IMR-90 (cell line): ENCODE results near the gene CCNI2. TPM values are rescaled to one million over a fixed set of nuclear protein-coding genes. Genes with fewer than 3 reads are reported as not detected.

ENCODE experiments used
- ATAC-seq: fragments of 200-7000 bp; cut with Tn5 transposase; 2 replicates; pipeline ENCODE4 v1.9.1; 2020; ENCODE audit warnings: low read depth, mild to moderate bottlenecking, moderate library complexity
- BruUV-seq: library from RNA; stranded (reverse); fragments of 400-500 nt; replicated peaks from 2 replicates; lab custom pipeline; 2021; lab: Mats Ljungman, UMichigan
- CTCF ChIA-PET: fragments of 300-600 bp; formaldehyde crosslinking; extraction: SDS; loops from one replicate; lab custom pipeline; 2021; ENCODE audit warnings: antibody characterized with exemption; lab: Yijun Ruan, JAX
- POLR2A ChIA-PET: fragments of 300-600 bp; sonication (Branson Sonifier 250); formaldehyde crosslinking; loops from one replicate; lab custom pipeline; 2022; ENCODE audit warnings: antibody characterized with exemption; ENCODE audit not compliant: unreplicated experiment; lab: Charles Lee
- DNase-seq: peaks from one replicate; pipeline ENCODE4 v3.0.0; 2013
- H2AFZ ChIP-seq: replicated peaks from 2 replicates; pipeline ENCODE3; 2013; ENCODE audit warnings: low read length, mild to moderate bottlenecking; ENCODE audit not compliant: poor library complexity
- H2AK5ac ChIP-seq: 2 replicates; pipeline ENCODE4 v1.6.1; 2013; ENCODE audit warnings: low read depth, low read length, inconsistent platforms
- H2AK9ac ChIP-seq: replicated peaks from 2 replicates; pipeline ENCODE3; 2013; ENCODE audit warnings: mild to moderate bottlenecking, low read depth, low read length, moderate library complexity; ENCODE audit not compliant: poor library complexity
- H2BK120ac ChIP-seq: 2 replicates; pipeline ENCODE4 v1.6.1; 2013; ENCODE audit warnings: low read depth, low read length, inconsistent platforms
- H2BK15ac ChIP-seq: 3 replicates; pipeline ENCODE4 v1.6.1; 2013; ENCODE audit warnings: low read depth, low read length, inconsistent platforms
- H2BK20ac ChIP-seq: 2 replicates; pipeline ENCODE4 v1.6.1; 2013; ENCODE audit warnings: low read depth, mild to moderate bottlenecking, inconsistent platforms, low read length, moderate library complexity
- H2BK5ac ChIP-seq: 2 replicates; pipeline ENCODE4 v1.6.1; 2013; ENCODE audit warnings: mild to moderate bottlenecking, low read depth, low read length, inconsistent platforms; ENCODE audit not compliant: poor library complexity, severe bottlenecking
- H3K14ac ChIP-seq: replicated peaks from 2 replicates; pipeline ENCODE4 v1.6.1; 2013; ENCODE audit warnings: low read depth, low read length, inconsistent platforms
- H3K18ac ChIP-seq: 2 replicates; pipeline ENCODE4 v1.6.1; 2013; ENCODE audit warnings: low read depth, low read length, control low read depth
- H3K23ac ChIP-seq: 2 replicates; pipeline ENCODE4 v1.6.1; 2013; ENCODE audit warnings: low read depth, low read length, inconsistent platforms
- H3K27ac ChIP-seq: 2 replicates; pipeline ENCODE4 v1.5.1; 2013; ENCODE audit warnings: mild to moderate bottlenecking, control low read depth, low read length; ENCODE audit not compliant: insufficient read depth
- H3K27me3 ChIP-seq: 2 replicates; pipeline ENCODE4 v1.6.1; 2013; ENCODE audit warnings: low read length; ENCODE audit not compliant: control insufficient read depth, insufficient read depth
- H3K36me3 ChIP-seq: 2 replicates; pipeline ENCODE4 v1.6.1; 2013; ENCODE audit warnings: low read length, mixed read lengths; ENCODE audit not compliant: control insufficient read depth, insufficient read depth
- H3K4ac ChIP-seq: 2 replicates; pipeline ENCODE4 v1.6.1; 2013; ENCODE audit warnings: low read depth, low read length, inconsistent platforms
- H3K4me1 ChIP-seq: 2 replicates; pipeline ENCODE4 v1.6.1; 2013; ENCODE audit warnings: low read length, mixed read lengths; ENCODE audit not compliant: control insufficient read depth, insufficient read depth
- H3K4me2 ChIP-seq: 2 replicates; pipeline ENCODE4 v1.6.1; 2013; ENCODE audit warnings: low read depth, mild to moderate bottlenecking, control low read depth, low read length, moderate library complexity
- H3K4me3 ChIP-seq: 2 replicates; pipeline ENCODE4 v1.5.1; 2013; ENCODE audit warnings: low read depth, mild to moderate bottlenecking, control low read depth, low read length, moderate library complexity; ENCODE audit not compliant: insufficient read depth
- H3K56ac ChIP-seq: 2 replicates; pipeline ENCODE4 v1.6.1; 2013; ENCODE audit warnings: low read length, inconsistent platforms; ENCODE audit not compliant: insufficient read depth; ENCODE audit errors: extremely low read depth
- H3K79me1 ChIP-seq, 2 experiments: 2 replicates each; pipeline ENCODE4 v1.6.1; 2013; ENCODE audit warnings: low read length in 2 of 2, inconsistent platforms in 1 of 2, low read depth in 1 of 2
- H3K9ac ChIP-seq: 2 replicates; pipeline ENCODE4 v1.6.1; 2013; ENCODE audit warnings: low read depth, low read length, control low read depth
- H3K9me1 ChIP-seq: 2 replicates; pipeline ENCODE4 v1.6.1; 2013; ENCODE audit warnings: low read length, inconsistent platforms; ENCODE audit not compliant: insufficient read depth
- H3K9me3 ChIP-seq: 2 replicates; pipeline ENCODE4 v1.6.1; 2013; ENCODE audit warnings: low read length; ENCODE audit not compliant: control insufficient read depth, insufficient read depth
- H4K20me1 ChIP-seq: 2 replicates; pipeline ENCODE4 v1.6.1; 2013; ENCODE audit warnings: low read length, inconsistent platforms; ENCODE audit not compliant: insufficient read depth
- H4K5ac ChIP-seq: 2 replicates; pipeline ENCODE4 v1.6.1; 2013; ENCODE audit warnings: mild to moderate bottlenecking, low read depth, low read length, control low read depth
- H4K8ac ChIP-seq, 2 experiments: 2 replicates each; pipeline ENCODE4 v1.6.1; 2013; ENCODE audit warnings: low read depth in 2 of 2, low read length in 2 of 2, control low read depth in 1 of 2, inconsistent platforms in 1 of 2
- H4K91ac ChIP-seq: 2 replicates; pipeline ENCODE4 v1.6.1; 2013; ENCODE audit warnings: low read depth, low read length, inconsistent platforms; ENCODE audit not compliant: insufficient read depth
- BHLHE40 ChIP-seq: fragments of 150-350 bp; IDR thresholded peaks from 2 replicates; pipeline ENCODE4 v1.6.1; 2016; ENCODE audit warnings: mild to moderate bottlenecking, low read depth, low read length
- CEBPB ChIP-seq: IDR thresholded peaks from 2 replicates; pipeline ENCODE4 v1.6.1; 2012; ENCODE audit warnings: low read depth, low read length, improper control_type of control experiment
- CHD1 ChIP-seq: IDR thresholded peaks from 2 replicates; pipeline ENCODE4 v1.6.1; 2012; ENCODE audit warnings: low read depth, low read length, improper control_type of control experiment
- FOS ChIP-seq: fragments of 150-350 bp; IDR thresholded peaks from 2 replicates; pipeline ENCODE4 v1.6.1; 2016; ENCODE audit warnings: low read depth, low read length
- MAFK ChIP-seq: IDR thresholded peaks from 2 replicates; pipeline ENCODE4 v1.6.1; 2012; ENCODE audit warnings: low read depth, low read length, improper control_type of control experiment
- MAZ ChIP-seq: IDR thresholded peaks from 2 replicates; pipeline ENCODE4 v1.6.1; 2012; ENCODE audit warnings: low read depth, mild to moderate bottlenecking, low read length, improper control_type of control experiment, moderate library complexity, borderline replicate concordance
- NFE2L2 ChIP-seq: fragments of 150-350 bp; IDR thresholded peaks from 2 replicates; pipeline ENCODE4 v1.6.1; 2016; ENCODE audit warnings: low read depth, mild to moderate bottlenecking, low read length
- POLR2A ChIP-seq: IDR thresholded peaks from 2 replicates; pipeline ENCODE4 v1.6.1; 2012; ENCODE audit warnings: mild to moderate bottlenecking, low read depth, low read length
- RAD21 ChIP-seq: IDR thresholded peaks from 2 replicates; pipeline ENCODE4 v1.6.1; 2012; ENCODE audit warnings: low read length, improper control_type of control experiment
- RCOR1 ChIP-seq: IDR thresholded peaks from 2 replicates; pipeline ENCODE4 v1.6.1; 2012; ENCODE audit warnings: mild to moderate bottlenecking, low read length, improper control_type of control experiment; ENCODE audit not compliant: insufficient replicate concordance
- RFX5 ChIP-seq: IDR thresholded peaks from 2 replicates; pipeline ENCODE4 v1.8.0; 2012; ENCODE audit warnings: low read depth, mild to moderate bottlenecking, low read length, moderate library complexity
- SMC3 ChIP-seq: fragments of 150-350 bp; IDR thresholded peaks from 2 replicates; pipeline ENCODE4 v1.6.1; 2016; ENCODE audit warnings: low read depth, mild to moderate bottlenecking, antibody characterized with exemption, low read length, moderate library complexity
- WGBS, 2 experiments: methylation state at CpG; one replicate each; pipeline versions ENCODE4 v1.1.5 to v1.1.7; 2013; ENCODE audit warnings: missing lambda C conversion rate in 2 of 2; ENCODE audit not compliant: insufficient read length in 1 of 2; ENCODE audit errors: extremely low coverage in 2 of 2; 5-methylcytosine and 5-hydroxymethylcytosine counted together
- dilution Hi-C: fragments of 300-500 bp; cut with HindIII; formaldehyde crosslinking; loops from one replicate; pipeline ENCODE4 v1.14.3; 2018; ENCODE audit warnings: low sequenced_read_pairs; ENCODE audit not compliant: unreplicated experiment
- in situ Hi-C: fragments of 300-500 bp; cut with MboI; formaldehyde crosslinking; loops from 3 replicates; pipeline ENCODE4 v1.14.3; 2019; ENCODE audit warnings: low sequenced_read_pairs, inconsistent platforms, mixed read lengths
- intact Hi-C: fragments of 100-400 bp; cut with micrococcal nuclease; formaldehyde crosslinking; loops from 2 replicates; pipeline ENCODE4 v1.10.0; 2022
- polyA plus RNA-seq, 3 experiments: library from polyadenylated mRNA; depleted of rRNA; stranded (reverse); fragments of >200 nt; gene quantifications; 2 replicates each; pipeline ENCODE4 v1.2.3, GENCODE V29; 2012; ENCODE audit warnings: low replicate concordance in 1 of 3
- total RNA-seq: library from RNA; depleted of rRNA; stranded (reverse); fragments of >200 nt; gene quantifications from 2 replicates; pipeline ENCODE4 v1.2.3, GENCODE V29; 2012
- TF ChIP-seq, protein P1 (sequence below): fragments of 150-350 bp; IDR thresholded peaks from 2 replicates; pipeline ENCODE4 v1.6.1; 2016; ENCODE audit warnings: low read depth, mild to moderate bottlenecking, low read length, moderate library complexity, borderline replicate concordance

The CCNI2 gene
- total and polyA plus RNA-seq, 2 of the 4 experiments (the other 2 are of a cell fraction): not detected

- no peak overlapping the region for H4K91ac ChIP-seq
- BruUV-seq: no TSS peak
- no peak overlapping the region for H2BK15ac ChIP-seq
- CTCF ChIA-PET: interaction anchor here (1.9 kb wide), 1 partner anchor 10 kb away, joined by 5 read pairs; no protein-coding TSS in a partner anchor
- no peaks in the 10 kb centered on the region for H3K36me3 ChIP-seq
- no peak overlapping the region for H2BK120ac ChIP-seq
- POLR2A ChIA-PET: interaction anchor here (0.6 kb wide), 1 partner anchor 8 kb away, joined by 7 read pairs; no protein-coding TSS in a partner anchor
- no peak overlapping the region for H3K14ac ChIP-seq
- H2AK9ac ChIP-seq: no peak overlapping the region
- no peak for DNase-seq
- H3K27me3 ChIP-seq: peaks cover 39% of the 10 kb centered on the region
- H3K4me3 ChIP-seq: no peak overlapping the region
- H3K79me1 ChIP-seq: no peaks in the 10 kb centered on the region
- no peak overlapping the region for H3K9ac ChIP-seq
- no peak overlapping the region for H4K5ac ChIP-seq
- H2AFZ ChIP-seq: no peak overlapping the region
- H2AK5ac ChIP-seq: no peak overlapping the region
- intact Hi-C loops (no loop called here), dilution Hi-C loops (no loop called here), in situ Hi-C loops (no loop called here)
- H3K56ac ChIP-seq: no peak overlapping the region
- H3K18ac ChIP-seq: no peak overlapping the region
- H3K23ac ChIP-seq: no peak overlapping the region
- no peak overlapping the region for H3K4ac ChIP-seq
- peaks cover 2% of the 10 kb centered on the region; the same call in 1 of the 2 replicates for H3K4me1 ChIP-seq
- H4K20me1 ChIP-seq: no peaks in the 10 kb centered on the region
- WGBS, 2 experiments: no CpG with 5 or more reads among the region's 2 CpGs
- no peak overlapping the region for H3K4me2 ChIP-seq
- ATAC-seq: no peak
- no peak overlapping the region for H2BK5ac ChIP-seq
- H3K27ac ChIP-seq: no peak overlapping the region
- TF ChIP-seq RAD21 (no peak), BHLHE40 (no peak), MAZ (no peak), NFE2L2 (no peak), CEBPB (no peak), POLR2A (no peak), RFX5 (no peak), MAFK (no peak), CHD1 (no peak), SMC3 (no peak), FOS (no peak), RCOR1 (no peak)
- TF ChIP-seq, protein P1, sequence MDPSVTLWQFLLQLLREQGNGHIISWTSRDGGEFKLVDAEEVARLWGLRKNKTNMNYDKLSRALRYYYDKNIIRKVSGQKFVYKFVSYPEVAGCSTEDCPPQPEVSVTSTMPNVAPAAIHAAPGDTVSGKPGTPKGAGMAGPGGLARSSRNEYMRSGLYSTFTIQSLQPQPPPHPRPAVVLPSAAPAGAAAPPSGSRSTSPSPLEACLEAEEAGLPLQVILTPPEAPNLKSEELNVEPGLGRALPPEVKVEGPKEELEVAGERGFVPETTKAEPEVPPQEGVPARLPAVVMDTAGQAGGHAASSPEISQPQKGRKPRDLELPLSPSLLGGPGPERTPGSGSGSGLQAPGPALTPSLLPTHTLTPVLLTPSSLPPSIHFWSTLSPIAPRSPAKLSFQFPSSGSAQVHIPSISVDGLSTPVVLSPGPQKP: no peak
- H3K9me3 ChIP-seq: peaks cover 5% of the 10 kb centered on the region
- H2BK20ac ChIP-seq: no peak overlapping the region
- no peaks in the 10 kb centered on the region for H3K9me1 ChIP-seq
- no peak overlapping the region for H4K8ac ChIP-seq
These were observed 2.6 kb upstream of the CCNI2 start for GRCh38 chr5:132744659-132745058.
